SK-N-SH (cell line): Measurements from ENCODE around the gene MYBPH. TPM values are rescaled to one million over a fixed set of nuclear protein-coding genes. Genes with fewer than 3 reads are reported as not detected.

Experiments
- CTCF ChIA-PET: fragments of 300-600, 350-600 bp; formaldehyde crosslinking; extraction: SDS; loops from one replicate; lab custom pipeline; 2021; lab: Yijun Ruan, JAX
- POLR2A ChIA-PET: fragments of 350-600 bp; sonication (Branson Sonifier 250); formaldehyde crosslinking; extraction: SDS; loops from one replicate; lab custom pipeline; 2020; ENCODE audit warnings: antibody characterized with exemption, inconsistent platforms; lab: Yijun Ruan, JAX
- DNase-seq: peaks from one replicate; pipeline ENCODE4 v3.0.0; 2012
- H2AFZ ChIP-seq: fragments of 200-600 bp; sonication (generic); 2 replicates; pipeline ENCODE4 v1.8.1; 2016; ENCODE audit warnings: antibody characterized with exemption, mild to moderate bottlenecking, low read depth
- H3F3A ChIP-seq: fragments of 200-600 bp; sonication (generic); replicated peaks from 2 replicates; pipeline ENCODE3; 2016; ENCODE audit warnings: antibody characterized with exemption, mild to moderate bottlenecking; ENCODE audit not compliant: insufficient read depth
- H3K27ac ChIP-seq, 2 experiments: fragments of 200-500 bp in 1 of 2; fragments of 200-600 bp in 1 of 2; sonication (Bioruptor generic) in 1 of 2; sonication (generic), shearing (Covaris generic) in 1 of 2; 2 replicates each; pipeline versions ENCODE4 v1.5.1 to v1.6.1; 2014 to 2016; ENCODE audit warnings: low read depth in 2 of 2, inconsistent platforms in 1 of 2, low read length in 1 of 2, mild to moderate bottlenecking in 1 of 2, mixed read lengths in 1 of 2
- H3K27me3 ChIP-seq: fragments of 200-600 bp; sonication (generic), shearing (Covaris generic); 2 replicates; pipeline ENCODE4 v1.6.1; 2016; ENCODE audit warnings: mixed run types; ENCODE audit not compliant: insufficient read depth
- H3K36me3 ChIP-seq, 2 experiments: fragments of 200-500 bp in 1 of 2; fragments of 200-600 bp in 1 of 2; sonication (Bioruptor generic) in 1 of 2; sonication (generic) in 1 of 2; replicated peaks in 1 of 2; 2 replicates each; pipeline versions ENCODE3 to v1.5.1; 2014 to 2016; ENCODE audit warnings: low read length in 1 of 2, mild to moderate bottlenecking in 1 of 2; ENCODE audit not compliant: insufficient read depth in 2 of 2, control insufficient read depth in 1 of 2
- H3K4me1 ChIP-seq, 2 experiments: fragments of 200-500 bp in 1 of 2; fragments of 200-600 bp in 1 of 2; sonication (Bioruptor generic) in 1 of 2; sonication (generic), shearing (Covaris generic) in 1 of 2; 2 replicates each; pipeline versions ENCODE4 v1.5.1 to v1.6.1; 2014 to 2016; ENCODE audit warnings: low read depth in 1 of 2, low read length in 1 of 2, mixed run types in 1 of 2; ENCODE audit not compliant: insufficient read depth in 2 of 2, control insufficient read depth in 1 of 2
- H3K4me2 ChIP-seq: fragments of 200-600 bp; sonication (generic), shearing (Covaris generic); 2 replicates; pipeline ENCODE4 v1.6.1; 2017; ENCODE audit warnings: mixed run types
- H3K4me3 ChIP-seq, 2 experiments: fragments of 200-500 bp in 1 of 2; fragments of 200-600 bp in 1 of 2; sonication (Bioruptor generic) in 1 of 2; sonication (generic), shearing (Covaris generic) in 1 of 2; 2 replicates each; pipeline versions ENCODE4 v1.5.1 to v1.8.1; 2014 to 2016; ENCODE audit warnings: low read depth in 2 of 2, inconsistent platforms in 1 of 2, low read length in 1 of 2, mild to moderate bottlenecking in 1 of 2, mixed read lengths in 1 of 2, moderate library complexity in 1 of 2
- H3K79me2 ChIP-seq: fragments of 200-600 bp; sonication (generic); 2 replicates; pipeline ENCODE4 v1.8.1; 2017; ENCODE audit warnings: mild to moderate bottlenecking; ENCODE audit not compliant: insufficient read depth
- H3K9ac ChIP-seq: fragments of 200-600 bp; sonication (generic); 2 replicates; pipeline ENCODE4 v1.6.1; 2017; ENCODE audit warnings: mixed run types
- H3K9me2 ChIP-seq: fragments of 200-600 bp; sonication (generic); 2 replicates; pipeline ENCODE4 v1.6.1; 2017; ENCODE audit warnings: mixed run types
- H3K9me3 ChIP-seq: fragments of 200-600 bp; sonication (generic); 2 replicates; pipeline ENCODE4 v1.6.1; 2017; ENCODE audit warnings: mixed run types, mild to moderate bottlenecking, moderate library complexity
- H4K20me1 ChIP-seq: fragments of 200-600 bp; sonication (generic); 2 replicates; pipeline ENCODE4 v1.6.1; 2017; ENCODE audit warnings: mild to moderate bottlenecking, mixed run types; ENCODE audit not compliant: insufficient read depth
- EP300 ChIP-seq, 2 experiments: IDR thresholded peaks; 2 replicates each; pipeline versions ENCODE4 v1.4.0 to v1.6.1; 2012; ENCODE audit warnings: borderline replicate concordance in 1 of 2, low read depth in 1 of 2, low read length in 1 of 2
- FOSL2 ChIP-seq: IDR thresholded peaks from 2 replicates; pipeline ENCODE4 v1.4.0; 2012; ENCODE audit warnings: low read depth, mild to moderate bottlenecking, moderate library complexity, borderline replicate concordance
- FOXJ3 ChIP-seq: sonication (generic); formaldehyde crosslinking; IDR thresholded peaks from 2 replicates; pipeline ENCODE4 v1.5.1; 2020; ENCODE audit warnings: mild to moderate bottlenecking, missing genetic modification reagents
- FOXM1 ChIP-seq: IDR thresholded peaks from 2 replicates; pipeline ENCODE4 v1.4.0; 2012; ENCODE audit warnings: low read depth, mild to moderate bottlenecking
- GATA2 ChIP-seq: sonication (generic); formaldehyde crosslinking; IDR thresholded peaks from 2 replicates; pipeline ENCODE4 v1.5.0; 2020; ENCODE audit warnings: mild to moderate bottlenecking, missing genetic modification reagents
- MAX ChIP-seq: IDR thresholded peaks from 2 replicates; pipeline ENCODE4 v1.4.0; 2012; ENCODE audit warnings: low read depth
- RAD21 ChIP-seq: IDR thresholded peaks from 2 replicates; pipeline ENCODE4 v1.6.1; 2012; ENCODE audit warnings: mild to moderate bottlenecking, low read length
- RCOR1 ChIP-seq: fragments of 150-350 bp; IDR thresholded peaks from 2 replicates; pipeline ENCODE4 v1.6.1; 2017; ENCODE audit warnings: antibody characterized with exemption, low read length
- RFX5 ChIP-seq: IDR thresholded peaks from 2 replicates; pipeline ENCODE4 v1.6.1; 2012; ENCODE audit warnings: mild to moderate bottlenecking, improper control_type of control experiment, low read length
- SIN3A ChIP-seq: IDR thresholded peaks from 2 replicates; pipeline ENCODE4 v1.6.1; 2012; ENCODE audit warnings: low read depth, mild to moderate bottlenecking, low read length, moderate library complexity, borderline replicate concordance
- SMC3 ChIP-seq: IDR thresholded peaks from 2 replicates; pipeline ENCODE4 v1.6.1; 2012; ENCODE audit warnings: low read depth, low read length, improper control_type of control experiment
- YY1 ChIP-seq: IDR thresholded peaks from 2 replicates; pipeline ENCODE4 v1.4.0; 2012; ENCODE audit warnings: low read depth, mild to moderate bottlenecking
- WGBS: methylation state at CpG from one replicate; pipeline ENCODE4 v1.1.6; 2017; ENCODE audit warnings: low lambda C conversion rate; 5-methylcytosine and 5-hydroxymethylcytosine counted together
- polyA plus RNA-seq, 3 experiments: library from polyadenylated mRNA; depleted of rRNA; stranded (reverse); fragments of >200 nt; gene quantifications; 2 replicates each; pipeline ENCODE4 v1.2.3, GENCODE V29; 2012
- TF ChIP-seq, protein P1 (sequence below): fragments of 150-350 bp; IDR thresholded peaks from 2 replicates; pipeline ENCODE4 v1.6.1; 2017; ENCODE audit warnings: antibody characterized with exemption, low read length, low read depth, borderline replicate concordance
- TF ChIP-seq, protein P2 (sequence below): IDR thresholded peaks from 2 replicates; pipeline ENCODE4 v1.4.0; 2012; ENCODE audit warnings: low read depth, borderline replicate concordance
- TF ChIP-seq, protein P3 (sequence below): IDR thresholded peaks from 2 replicates; pipeline ENCODE4 v1.6.1; 2012; ENCODE audit warnings: mild to moderate bottlenecking, low read depth, low read length, moderate library complexity

Gene MYBPH
- polyA plus RNA-seq, 1 of the 3 experiments (the other 2 are of a cell fraction) = 0.12 TPM

- Histone ChIP-seq H2AFZ (no peak overlapping the region), H3K79me2 (no peaks in the 10 kb centered on the region), H3K4me2 (no peak overlapping the region), H3F3A (no peaks in the 10 kb centered on the region), H3K9me2 (no peaks in the 10 kb centered on the region), H3K4me3 (no peak overlapping the region), H3K36me3 (no peaks in the 10 kb centered on the region), H3K27ac (no peak overlapping the region), H3K9me3 (no peaks in the 10 kb centered on the region), H3K27me3 (no peaks in the 10 kb centered on the region), H3K9ac (no peak overlapping the region), H4K20me1 (no peaks in the 10 kb centered on the region), H3K4me1 (no peaks in the 10 kb centered on the region)
- CTCF ChIA-PET = interaction anchor here (0.9 to 2.6 kb wide), 4 partner anchors 49 to 128 kb away, joined by 3 to 12 read pairs (median 8); no protein-coding TSS in a partner anchor
- POLR2A ChIA-PET = no interaction called here
- WGBS = 90% methylated on average over 17 of the region's 23 CpGs
- no peak for DNase-seq
- TF ChIP-seq RAD21 = no peak
- TF ChIP-seq YY1 = no peak
- TF ChIP-seq SIN3A = no peak
- TF ChIP-seq EP300 (IDR thresholded peaks at IDR 0.05; ENCODE audit: borderline replicate concordance in 1 of 2, low read depth in 1 of 2, low read length in 1 of 2) = no peak
- no peak for TF ChIP-seq GATA2 (CRISPR knock-in tag)
- TF ChIP-seq FOXJ3 (CRISPR knock-in tag) = no peak
- no peak for TF ChIP-seq RCOR1
- TF ChIP-seq SMC3 = no peak
- TF ChIP-seq FOXM1 = no peak
- TF ChIP-seq, protein P1, sequence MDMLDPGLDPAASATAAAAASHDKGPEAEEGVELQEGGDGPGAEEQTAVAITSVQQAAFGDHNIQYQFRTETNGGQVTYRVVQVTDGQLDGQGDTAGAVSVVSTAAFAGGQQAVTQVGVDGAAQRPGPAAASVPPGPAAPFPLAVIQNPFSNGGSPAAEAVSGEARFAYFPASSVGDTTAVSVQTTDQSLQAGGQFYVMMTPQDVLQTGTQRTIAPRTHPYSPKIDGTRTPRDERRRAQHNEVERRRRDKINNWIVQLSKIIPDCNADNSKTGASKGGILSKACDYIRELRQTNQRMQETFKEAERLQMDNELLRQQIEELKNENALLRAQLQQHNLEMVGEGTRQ = no peak
- no peak for TF ChIP-seq MAX
- TF ChIP-seq FOSL2 = no peak
- TF ChIP-seq RFX5 = no peak
- TF ChIP-seq, protein P2, sequence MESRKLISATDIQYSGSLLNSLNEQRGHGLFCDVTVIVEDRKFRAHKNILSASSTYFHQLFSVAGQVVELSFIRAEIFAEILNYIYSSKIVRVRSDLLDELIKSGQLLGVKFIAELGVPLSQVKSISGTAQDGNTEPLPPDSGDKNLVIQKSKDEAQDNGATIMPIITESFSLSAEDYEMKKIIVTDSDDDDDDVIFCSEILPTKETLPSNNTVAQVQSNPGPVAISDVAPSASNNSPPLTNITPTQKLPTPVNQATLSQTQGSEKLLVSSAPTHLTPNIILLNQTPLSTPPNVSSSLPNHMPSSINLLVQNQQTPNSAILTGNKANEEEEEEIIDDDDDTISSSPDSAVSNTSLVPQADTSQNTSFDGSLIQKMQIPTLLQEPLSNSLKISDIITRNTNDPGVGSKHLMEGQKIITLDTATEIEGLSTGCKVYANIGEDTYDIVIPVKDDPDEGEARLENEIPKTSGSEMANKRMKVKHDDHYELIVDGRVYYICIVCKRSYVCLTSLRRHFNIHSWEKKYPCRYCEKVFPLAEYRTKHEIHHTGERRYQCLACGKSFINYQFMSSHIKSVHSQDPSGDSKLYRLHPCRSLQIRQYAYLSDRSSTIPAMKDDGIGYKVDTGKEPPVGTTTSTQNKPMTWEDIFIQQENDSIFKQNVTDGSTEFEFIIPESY = no peak
- TF ChIP-seq, protein P3, sequence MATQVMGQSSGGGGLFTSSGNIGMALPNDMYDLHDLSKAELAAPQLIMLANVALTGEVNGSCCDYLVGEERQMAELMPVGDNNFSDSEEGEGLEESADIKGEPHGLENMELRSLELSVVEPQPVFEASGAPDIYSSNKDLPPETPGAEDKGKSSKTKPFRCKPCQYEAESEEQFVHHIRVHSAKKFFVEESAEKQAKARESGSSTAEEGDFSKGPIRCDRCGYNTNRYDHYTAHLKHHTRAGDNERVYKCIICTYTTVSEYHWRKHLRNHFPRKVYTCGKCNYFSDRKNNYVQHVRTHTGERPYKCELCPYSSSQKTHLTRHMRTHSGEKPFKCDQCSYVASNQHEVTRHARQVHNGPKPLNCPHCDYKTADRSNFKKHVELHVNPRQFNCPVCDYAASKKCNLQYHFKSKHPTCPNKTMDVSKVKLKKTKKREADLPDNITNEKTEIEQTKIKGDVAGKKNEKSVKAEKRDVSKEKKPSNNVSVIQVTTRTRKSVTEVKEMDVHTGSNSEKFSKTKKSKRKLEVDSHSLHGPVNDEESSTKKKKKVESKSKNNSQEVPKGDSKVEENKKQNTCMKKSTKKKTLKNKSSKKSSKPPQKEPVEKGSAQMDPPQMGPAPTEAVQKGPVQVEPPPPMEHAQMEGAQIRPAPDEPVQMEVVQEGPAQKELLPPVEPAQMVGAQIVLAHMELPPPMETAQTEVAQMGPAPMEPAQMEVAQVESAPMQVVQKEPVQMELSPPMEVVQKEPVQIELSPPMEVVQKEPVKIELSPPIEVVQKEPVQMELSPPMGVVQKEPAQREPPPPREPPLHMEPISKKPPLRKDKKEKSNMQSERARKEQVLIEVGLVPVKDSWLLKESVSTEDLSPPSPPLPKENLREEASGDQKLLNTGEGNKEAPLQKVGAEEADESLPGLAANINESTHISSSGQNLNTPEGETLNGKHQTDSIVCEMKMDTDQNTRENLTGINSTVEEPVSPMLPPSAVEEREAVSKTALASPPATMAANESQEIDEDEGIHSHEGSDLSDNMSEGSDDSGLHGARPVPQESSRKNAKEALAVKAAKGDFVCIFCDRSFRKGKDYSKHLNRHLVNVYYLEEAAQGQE = no peak
Measured at GRCh38 chr1:203167026-203167912, 8.4 kb downstream of the MYBPH start.
